ENCODE measurements around the gene RGCC.

- no peak for TF ChIP-seq CTCF (conservative IDR thresholded peaks at IDR 0.05; ENCODE audit: low read depth, low read length)
- no peak for TF ChIP-seq EZH2 (IDR thresholded peaks at IDR 0.05; ENCODE audit: low read length, unreplicated experiment)
- no peak for TF ChIP-seq EZH2phosphoT487 (IDR thresholded peaks at IDR 0.05; ENCODE audit: borderline replicate concordance, low read length)
Observed at GRCh38 chr13:41512441-41512840, 55.1 kb downstream of the RGCC start.

All from PC-3 (cell line).